ENCODE measurements around the gene NRGN.

Gene NRGN

DNA sequence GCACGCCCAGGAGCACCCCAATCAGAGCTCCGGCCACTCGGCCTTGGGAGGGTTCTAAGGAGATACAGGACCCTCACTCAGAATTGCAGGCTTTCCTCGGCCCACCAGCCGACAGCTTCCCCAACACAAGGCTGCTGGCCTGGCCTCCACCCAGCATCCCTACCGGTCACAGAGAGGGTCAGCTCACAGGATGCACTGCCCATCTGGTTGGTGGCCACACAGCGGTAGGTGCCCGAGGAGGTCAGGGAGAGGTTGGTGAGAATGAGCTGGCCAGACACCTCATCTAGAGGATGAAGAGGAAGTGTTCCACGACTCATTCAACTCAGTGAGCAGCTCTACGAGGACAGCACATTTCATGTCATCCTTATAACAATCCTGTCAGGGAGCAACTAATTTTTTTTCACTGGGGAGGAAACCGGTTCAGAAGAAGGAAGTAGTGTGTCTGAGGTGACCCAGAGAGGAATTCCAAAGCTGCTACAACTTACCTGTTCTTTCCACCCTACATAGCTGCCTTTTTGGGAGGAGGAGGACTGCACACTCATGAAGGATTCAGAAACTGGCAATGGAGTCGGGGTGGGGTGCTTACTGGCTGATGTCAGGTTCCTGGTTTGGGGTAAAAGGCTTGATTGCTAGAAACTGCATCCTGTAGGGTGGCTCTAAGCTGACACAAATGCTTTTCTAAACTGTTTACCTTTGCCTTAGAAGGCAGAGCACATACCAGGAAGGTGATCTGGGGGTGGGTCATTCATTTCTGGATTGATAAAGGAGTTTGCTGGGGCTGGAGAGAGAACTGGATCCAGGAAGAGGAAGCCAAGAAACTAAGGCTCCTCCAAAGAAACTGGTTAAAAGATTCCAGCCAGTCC lies 9.0 kb downstream of the NRGN start:
- DNase-seq (ENCODE audit: extremely low spot score): no peak
- TF ChIP-seq BHLHE40 (IDR thresholded peaks at IDR 0.05; ENCODE audit: borderline replicate concordance): no peak
- POLR2A ChIA-PET: interaction anchor here (1.0 to 2.0 kb wide), 2 partner anchors 9 to 10 kb away, joined by 4 to 6 read pairs; partner anchors contain the start of gene NRGN
- CTCF ChIA-PET: interaction anchor here (1.0 to 1.9 kb wide), 2 partner anchors 9 to 13 kb away, joined by 3 to 8 read pairs; partner anchors contain the start of gene ESAM

DNA sequence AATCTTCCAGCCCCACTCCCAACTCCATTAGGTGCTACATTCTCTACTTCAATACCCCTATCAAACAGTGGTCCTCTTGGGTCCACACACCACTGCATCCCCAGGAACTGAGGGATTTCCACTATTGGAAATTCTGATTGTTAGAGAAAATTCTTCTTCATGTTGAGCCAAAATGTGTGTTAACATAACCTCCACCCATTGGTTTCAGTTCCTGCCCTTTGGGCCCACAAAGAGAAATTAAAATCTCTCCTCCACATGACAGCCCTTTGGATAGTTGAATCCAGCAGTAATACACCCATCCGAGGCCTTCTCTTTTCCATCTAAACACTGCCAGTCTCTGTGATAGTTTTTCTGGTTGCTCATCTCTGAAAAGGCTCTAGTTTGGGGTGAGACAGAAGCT lies 10.2 kb downstream of the NRGN start:
- TF ChIP-seq SUZ12 (IDR thresholded peaks at IDR 0.05) (no peak), LEF1 (IDR thresholded peaks at IDR 0.05; ENCODE audit: borderline replicate concordance) (no peak), HDGF (IDR thresholded peaks at IDR 0.05; ENCODE audit: borderline replicate concordance) (no peak), ARNT (IDR thresholded peaks at IDR 0.05) (no peak), ZNF384 (IDR thresholded peaks at IDR 0.05) (no peak), SP1 (IDR thresholded peaks at IDR 0.05) (no peak), BHLHE40 (IDR thresholded peaks at IDR 0.05; ENCODE audit: borderline replicate concordance) (no peak), CTBP1 (IDR thresholded peaks at IDR 0.05; ENCODE audit: borderline replicate concordance) (no peak), L3MBTL2 (conservative IDR thresholded peaks at IDR 0.05) (no peak), TARDBP (IDR thresholded peaks at IDR 0.05) (no peak), ELF4 (IDR thresholded peaks at IDR 0.05) (no peak), FOXK2 (IDR thresholded peaks at IDR 0.05) (no peak), FOXM1 (IDR thresholded peaks at IDR 0.05; ENCODE audit: borderline replicate concordance) (no peak), FOXA1 (IDR thresholded peaks at IDR 0.05) (no peak)
- TF ChIP-seq, protein P1, sequence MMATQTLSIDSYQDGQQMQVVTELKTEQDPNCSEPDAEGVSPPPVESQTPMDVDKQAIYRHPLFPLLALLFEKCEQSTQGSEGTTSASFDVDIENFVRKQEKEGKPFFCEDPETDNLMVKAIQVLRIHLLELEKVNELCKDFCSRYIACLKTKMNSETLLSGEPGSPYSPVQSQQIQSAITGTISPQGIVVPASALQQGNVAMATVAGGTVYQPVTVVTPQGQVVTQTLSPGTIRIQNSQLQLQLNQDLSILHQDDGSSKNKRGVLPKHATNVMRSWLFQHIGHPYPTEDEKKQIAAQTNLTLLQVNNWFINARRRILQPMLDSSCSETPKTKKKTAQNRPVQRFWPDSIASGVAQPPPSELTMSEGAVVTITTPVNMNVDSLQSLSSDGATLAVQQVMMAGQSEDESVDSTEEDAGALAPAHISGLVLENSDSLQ (IDR thresholded peaks at IDR 0.05): no peak
- CTCF ChIA-PET: interaction anchor here (1.9 kb wide), 1 partner anchor 11 kb away, joined by 8 read pairs; the partner anchor contains the start of gene ESAM
- POLR2A ChIA-PET: interaction anchor here (2.0 kb wide), 1 partner anchor 10 kb away, joined by 6 read pairs; the partner anchor contains the start of gene NRGN
- no peak for DNase-seq (ENCODE audit: extremely low spot score)

DNA sequence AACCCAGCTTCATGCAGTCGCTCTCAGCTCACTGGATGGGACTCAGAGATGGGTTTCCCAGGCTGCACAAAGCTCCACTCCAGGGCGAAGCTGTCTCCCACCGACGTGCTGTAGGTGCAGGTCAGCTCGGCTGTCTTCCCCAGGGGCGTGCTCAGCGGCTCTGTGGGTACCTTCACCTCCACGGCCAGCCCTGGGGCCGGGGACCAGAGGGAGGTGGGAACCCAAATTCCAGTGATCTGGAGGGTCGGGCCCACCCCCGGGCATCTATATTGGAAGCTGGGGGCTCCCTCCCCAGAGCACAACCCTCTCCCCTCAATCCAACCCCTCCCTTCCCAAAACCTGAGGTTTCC lies 11.6 kb downstream of the NRGN start:
- POLR2A ChIA-PET: no interaction called here
- no peak for DNase-seq (ENCODE audit: extremely low spot score)
- CTCF ChIA-PET: no interaction called here
- TF ChIP-seq ARNT (IDR thresholded peaks at IDR 0.05): no peak

DNA sequence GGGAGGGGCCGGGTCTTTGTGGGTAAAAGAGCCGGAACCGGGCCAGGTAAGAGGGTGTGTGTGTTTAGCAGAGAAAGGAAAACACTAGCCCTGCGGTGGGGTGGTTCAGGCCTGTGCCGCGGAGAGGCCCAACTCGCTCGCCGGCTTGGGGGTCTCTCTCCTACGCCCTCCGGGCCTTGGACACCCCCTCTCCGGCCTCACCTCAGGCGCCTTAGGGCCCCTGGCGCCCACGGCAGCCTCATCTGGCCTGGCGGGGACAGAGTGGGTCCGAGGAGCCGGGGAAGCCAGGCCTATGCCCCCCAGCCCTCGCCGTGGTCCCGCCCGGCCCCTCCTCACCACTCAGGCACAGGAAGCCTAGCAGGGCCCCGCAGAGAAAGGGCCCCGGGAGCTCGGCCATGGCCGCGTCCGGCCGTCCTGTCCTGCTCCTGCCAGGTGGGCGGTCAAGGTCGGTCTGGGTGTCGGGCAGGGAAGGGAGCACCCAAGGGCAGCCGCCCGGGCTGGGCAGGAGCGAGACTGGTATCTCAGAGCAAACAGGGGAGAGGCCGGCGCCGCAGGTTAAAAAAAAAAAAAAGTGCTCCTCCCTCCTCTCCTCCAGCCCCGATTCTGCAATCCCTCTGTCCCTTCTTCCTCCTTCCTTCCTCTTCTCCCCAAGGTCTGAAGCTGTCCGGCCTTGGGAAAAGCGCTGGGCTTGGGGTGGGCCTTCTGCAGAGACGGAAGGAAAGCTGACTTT lies 12.2 kb downstream of the NRGN start, which contains the start of gene VSIG2:
Gene VSIG2 (minus strand): TSS at position 515 of the 730 bp plus-strand sequence. CDS start 118 bp downstream, at position 397.
- DNase-seq (ENCODE audit: extremely low spot score): no peak
- TF ChIP-seq LEF1 (IDR thresholded peaks at IDR 0.05; ENCODE audit: borderline replicate concordance) (no peak), FOXA1 (IDR thresholded peaks at IDR 0.05) (no peak), ELF4 (IDR thresholded peaks at IDR 0.05) (no peak), ZNF384 (IDR thresholded peaks at IDR 0.05) (no peak), ARNT (IDR thresholded peaks at IDR 0.05) (no peak), TARDBP (IDR thresholded peaks at IDR 0.05) (no peak), NFRKB (IDR thresholded peaks at IDR 0.05) (no peak), BHLHE40 (IDR thresholded peaks at IDR 0.05; ENCODE audit: borderline replicate concordance) (no peak), SP1 (IDR thresholded peaks at IDR 0.05) (no peak), FOXK2 (IDR thresholded peaks at IDR 0.05) (no peak), CTBP1 (IDR thresholded peaks at IDR 0.05; ENCODE audit: borderline replicate concordance) (no peak), SUZ12 (IDR thresholded peaks at IDR 0.05) (no peak), HDGF (IDR thresholded peaks at IDR 0.05; ENCODE audit: borderline replicate concordance) (no peak), L3MBTL2 (conservative IDR thresholded peaks at IDR 0.05) (no peak), FOXM1 (IDR thresholded peaks at IDR 0.05; ENCODE audit: borderline replicate concordance) (no peak)
- TF ChIP-seq, protein P1 (IDR thresholded peaks at IDR 0.05): no peak
- CTCF ChIA-PET: interaction anchor here (1.1 to 1.8 kb wide), 2 partner anchors 8 to 11 kb away, joined by 4 to 5 read pairs; no protein-coding TSS in a partner anchor
- POLR2A ChIA-PET: no interaction called here

DNA sequence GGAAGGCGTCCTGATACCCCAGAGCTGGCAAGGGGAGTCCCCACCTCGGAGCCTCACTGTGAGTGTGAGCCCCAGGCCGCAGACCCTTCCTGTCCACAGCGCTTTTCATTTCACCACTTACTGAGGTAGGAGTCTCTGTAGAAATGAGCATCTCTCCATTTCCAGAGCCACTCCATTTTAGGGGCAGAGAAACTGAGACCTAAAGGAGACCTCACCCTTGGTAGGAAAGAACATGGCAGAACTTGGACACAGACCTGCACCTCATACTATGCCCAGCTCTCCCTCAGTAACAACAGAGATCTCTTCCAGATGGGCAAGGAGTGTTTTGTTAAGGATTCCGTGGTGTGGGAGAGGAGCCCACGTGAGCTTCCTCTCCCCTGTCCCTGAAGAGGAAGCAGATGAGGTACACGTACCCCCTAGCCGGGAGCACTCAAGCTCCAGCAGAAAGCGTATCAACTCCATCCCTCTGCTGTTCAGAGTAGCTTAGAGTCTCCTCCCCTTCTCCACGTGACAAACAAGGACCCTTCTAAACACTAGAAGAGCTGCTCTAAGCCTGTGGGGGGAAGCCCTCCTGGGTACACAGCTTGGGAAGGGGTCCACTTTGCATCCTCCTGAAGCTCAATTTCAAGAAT lies 12.8 kb downstream of the NRGN start:
- ChIA-PET CTCF (interaction anchor here (0.7 to 1.8 kb wide), 4 partner anchors 9 to 124 kb away, joined by 3 to 5 read pairs (median 4); no protein-coding TSS in a partner anchor), POLR2A (no interaction called here)
- DNase-seq (ENCODE audit: extremely low spot score): no peak
- TF ChIP-seq LEF1 (IDR thresholded peaks at IDR 0.05; ENCODE audit: borderline replicate concordance) (no peak), FOXA1 (IDR thresholded peaks at IDR 0.05) (no peak), CTBP1 (IDR thresholded peaks at IDR 0.05; ENCODE audit: borderline replicate concordance) (no peak), TARDBP (IDR thresholded peaks at IDR 0.05) (no peak), ZNF384 (IDR thresholded peaks at IDR 0.05) (no peak), HDGF (IDR thresholded peaks at IDR 0.05; ENCODE audit: borderline replicate concordance) (no peak), SUZ12 (IDR thresholded peaks at IDR 0.05) (no peak), BHLHE40 (IDR thresholded peaks at IDR 0.05; ENCODE audit: borderline replicate concordance) (no peak), FOXK2 (IDR thresholded peaks at IDR 0.05) (no peak), SP1 (IDR thresholded peaks at IDR 0.05) (no peak), ELF4 (IDR thresholded peaks at IDR 0.05) (no peak)

DNA sequence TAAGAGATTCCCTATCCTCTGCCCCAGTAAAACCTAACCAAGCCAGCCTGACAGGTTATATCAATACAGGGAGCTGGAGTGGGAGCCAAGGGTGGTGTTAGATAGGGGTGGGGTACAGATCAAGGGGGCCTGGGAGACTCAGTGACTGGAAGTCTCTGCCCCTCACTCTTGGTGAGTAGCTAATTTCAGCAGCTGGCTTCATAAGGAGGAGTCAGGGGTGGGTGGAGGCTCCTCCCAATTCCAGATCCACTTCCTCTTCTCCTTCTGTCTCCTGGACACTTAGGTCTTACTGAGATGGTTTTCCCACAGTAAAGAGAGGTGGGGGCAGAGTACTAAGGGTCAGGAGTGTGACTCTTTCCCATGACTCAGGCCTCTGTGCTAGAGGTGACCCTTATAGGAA lies 13.5 kb downstream of the NRGN start:
- ChIA-PET POLR2A (no interaction called here), CTCF (interaction anchor here (0.7 to 1.8 kb wide), 4 partner anchors 9 to 123 kb away, joined by 3 to 5 read pairs (median 4); no protein-coding TSS in a partner anchor)
- DNase-seq (ENCODE audit: extremely low spot score): no peak
- no peak for TF ChIP-seq SP1 (IDR thresholded peaks at IDR 0.05)
- TF ChIP-seq SUZ12 (IDR thresholded peaks at IDR 0.05): no peak
- TF ChIP-seq L3MBTL2 (conservative IDR thresholded peaks at IDR 0.05): no peak
- no peak for TF ChIP-seq NFRKB (IDR thresholded peaks at IDR 0.05)
- TF ChIP-seq FOXM1 (IDR thresholded peaks at IDR 0.05; ENCODE audit: borderline replicate concordance): no peak
- no peak for TF ChIP-seq FOXK2 (IDR thresholded peaks at IDR 0.05)
- no peak for TF ChIP-seq HDGF (IDR thresholded peaks at IDR 0.05; ENCODE audit: borderline replicate concordance)
- no peak for TF ChIP-seq ARNT (IDR thresholded peaks at IDR 0.05)
- no peak for TF ChIP-seq FOXA1 (IDR thresholded peaks at IDR 0.05)
- TF ChIP-seq LEF1 (IDR thresholded peaks at IDR 0.05; ENCODE audit: borderline replicate concordance): no peak
- TF ChIP-seq CTBP1 (IDR thresholded peaks at IDR 0.05; ENCODE audit: borderline replicate concordance): no peak
- TF ChIP-seq, protein P1 (IDR thresholded peaks at IDR 0.05): no peak

All from HEK293T (cell line).